DMS114 treated with DMSO at 0.1 percent for 48 hours (cell line): ENCODE measurements around the gene OTUB1.

ENCODE experiments used
- DNase-seq: peaks from one replicate; lab custom pipeline; 2025; ENCODE audit not compliant: unreplicated experiment; lab: John Stamatoyannopoulos, UW

OTUB1 gene

GRCh38 chr11:64004590-64004984 is 18.3 kb downstream of the OTUB1 start:
- no peak for DNase-seq

DNA sequence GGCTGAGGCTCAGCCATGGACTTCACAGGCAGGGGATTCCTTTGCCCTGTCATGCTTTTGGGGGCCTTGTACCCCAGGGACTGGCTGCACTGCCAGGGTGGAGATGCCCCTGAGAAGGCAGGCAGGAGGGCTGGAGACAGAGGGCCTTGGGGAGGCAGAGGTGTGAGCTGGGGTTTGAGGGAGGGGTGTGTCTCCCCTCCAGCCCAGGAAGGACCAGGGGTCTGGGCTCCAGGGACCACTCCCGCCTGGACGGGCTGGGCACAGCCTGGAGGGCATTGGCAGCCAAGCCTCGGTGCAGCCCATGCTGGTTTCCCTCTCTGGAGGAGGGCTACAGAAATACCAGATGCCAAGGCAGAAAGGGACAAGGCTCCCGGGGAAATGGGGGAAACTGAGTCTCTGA is 19.5 kb downstream of the OTUB1 start:
- DNase-seq, result no peak

GRCh38 chr11:64006398-64006797 is 20.2 kb downstream of the OTUB1 start:
- no peak for DNase-seq

- no peak for DNase-seq
Measured at GRCh38 chr11:64007160-64007628, 21.0 kb downstream of the OTUB1 start.

DNA sequence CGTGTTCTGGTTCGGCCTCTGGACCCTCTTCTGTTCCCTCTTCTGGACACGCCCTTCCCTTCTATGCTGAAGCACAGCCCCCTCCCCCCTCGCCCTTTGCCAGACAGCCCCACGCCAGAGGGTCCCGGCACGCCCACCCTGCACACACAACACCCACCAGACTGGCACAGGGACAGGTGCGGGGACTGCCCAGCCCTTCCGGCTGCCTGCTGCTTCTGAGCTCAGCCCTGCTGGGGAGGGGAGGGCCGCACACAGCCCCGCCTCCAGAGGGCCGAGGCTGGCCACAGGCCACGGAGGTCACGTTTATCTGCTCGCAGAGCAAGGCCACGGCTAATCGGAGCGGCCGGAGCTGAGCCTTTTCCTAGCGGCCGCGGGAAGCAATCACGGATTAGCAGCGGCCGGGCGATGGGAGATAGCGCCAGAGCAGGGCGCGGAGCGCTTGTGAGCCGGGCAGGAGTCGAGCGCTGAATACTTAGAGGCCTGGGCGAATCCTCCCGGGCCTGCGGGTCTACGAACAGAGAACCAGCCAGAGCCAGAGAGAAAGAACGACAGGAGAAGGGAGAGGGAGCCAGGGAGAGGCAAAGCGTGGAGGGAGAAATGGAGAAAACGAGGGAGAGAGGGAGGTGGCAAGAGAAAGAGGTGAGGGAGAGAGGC is 21.5 kb downstream of the OTUB1 start:
- DNase-seq, result no peak

DNA sequence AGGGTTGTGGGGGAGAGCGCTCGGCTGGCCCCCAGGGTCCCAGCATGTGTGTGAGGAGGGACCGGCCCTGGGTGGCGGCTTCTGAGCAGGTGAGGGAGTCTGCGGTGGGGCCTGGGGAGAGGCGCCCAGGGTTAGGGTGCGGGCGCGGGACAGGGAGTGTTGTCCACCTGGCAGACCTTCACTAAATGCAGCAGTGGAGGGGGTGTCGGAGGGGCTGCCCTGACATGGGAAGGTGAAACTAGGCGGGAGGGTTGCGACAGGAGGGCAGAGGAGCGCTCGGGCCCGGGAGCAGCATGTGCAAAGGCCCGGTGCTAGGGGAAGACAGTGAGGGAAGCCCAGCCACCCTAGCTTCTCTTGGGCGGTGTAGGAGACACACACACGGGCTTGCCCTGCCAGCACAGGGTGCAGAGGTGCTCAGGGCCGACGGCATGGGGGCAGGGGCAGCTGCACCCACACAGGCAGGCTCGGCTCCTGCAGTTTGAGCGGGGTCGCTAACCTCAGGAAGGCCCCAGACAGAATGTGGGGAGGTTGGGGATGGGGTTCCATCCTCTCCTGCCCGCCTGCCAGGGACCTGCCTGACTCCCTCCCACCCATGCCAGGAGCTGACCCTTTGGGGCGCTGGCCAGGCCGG is 22.2 kb downstream of the OTUB1 start:
- no peak for DNase-seq

GRCh38 chr11:64008914-64009633 is 22.8 kb downstream of the OTUB1 start:
- no peak for DNase-seq

- DNase-seq, result no peak
Measured at GRCh38 chr11:64009710-64010109, 23.5 kb downstream of the OTUB1 start.

DNA sequence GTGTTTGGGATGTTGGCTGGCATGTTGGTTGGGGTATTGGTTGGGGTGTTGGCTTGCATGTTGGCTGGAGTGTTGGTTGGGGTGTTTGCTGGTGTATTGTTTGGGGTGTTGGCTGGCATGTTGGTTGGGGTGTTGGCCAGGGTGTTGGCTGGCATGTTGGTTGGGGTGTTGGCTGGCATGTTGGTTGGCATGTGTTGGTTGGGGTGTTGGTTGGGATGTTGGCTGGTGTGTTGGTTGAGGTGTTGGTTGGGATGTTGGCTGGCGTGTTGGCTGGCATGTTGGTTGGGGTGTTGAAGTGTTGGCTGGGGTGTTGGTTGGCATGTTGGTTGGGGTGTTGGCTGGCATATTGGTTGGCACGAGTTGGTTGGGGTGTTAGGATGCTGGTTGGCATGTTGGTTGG is 24.5 kb downstream of the OTUB1 start:
- DNase-seq, result no peak

DNA sequence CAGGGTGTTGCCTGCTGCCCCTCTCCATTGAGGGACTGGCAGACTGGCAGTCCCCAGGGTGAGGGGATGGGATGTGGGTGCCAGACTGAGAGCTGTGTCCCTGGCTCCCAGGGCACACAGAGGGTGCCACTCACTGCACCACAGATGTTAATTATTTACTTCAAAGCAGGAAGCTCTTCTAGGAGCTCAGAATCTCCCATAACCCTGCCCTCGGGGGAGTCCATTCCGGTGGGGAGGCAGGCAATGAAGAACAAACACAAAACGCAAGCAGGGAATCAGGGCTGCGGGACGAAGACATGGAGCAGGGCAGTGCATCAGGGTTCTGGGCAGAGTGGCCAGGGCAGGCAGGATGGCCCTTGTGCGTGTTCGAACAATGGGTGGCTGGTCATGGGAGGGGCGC is 25.1 kb downstream of the OTUB1 start:
- DNase-seq, result no peak

DNA sequence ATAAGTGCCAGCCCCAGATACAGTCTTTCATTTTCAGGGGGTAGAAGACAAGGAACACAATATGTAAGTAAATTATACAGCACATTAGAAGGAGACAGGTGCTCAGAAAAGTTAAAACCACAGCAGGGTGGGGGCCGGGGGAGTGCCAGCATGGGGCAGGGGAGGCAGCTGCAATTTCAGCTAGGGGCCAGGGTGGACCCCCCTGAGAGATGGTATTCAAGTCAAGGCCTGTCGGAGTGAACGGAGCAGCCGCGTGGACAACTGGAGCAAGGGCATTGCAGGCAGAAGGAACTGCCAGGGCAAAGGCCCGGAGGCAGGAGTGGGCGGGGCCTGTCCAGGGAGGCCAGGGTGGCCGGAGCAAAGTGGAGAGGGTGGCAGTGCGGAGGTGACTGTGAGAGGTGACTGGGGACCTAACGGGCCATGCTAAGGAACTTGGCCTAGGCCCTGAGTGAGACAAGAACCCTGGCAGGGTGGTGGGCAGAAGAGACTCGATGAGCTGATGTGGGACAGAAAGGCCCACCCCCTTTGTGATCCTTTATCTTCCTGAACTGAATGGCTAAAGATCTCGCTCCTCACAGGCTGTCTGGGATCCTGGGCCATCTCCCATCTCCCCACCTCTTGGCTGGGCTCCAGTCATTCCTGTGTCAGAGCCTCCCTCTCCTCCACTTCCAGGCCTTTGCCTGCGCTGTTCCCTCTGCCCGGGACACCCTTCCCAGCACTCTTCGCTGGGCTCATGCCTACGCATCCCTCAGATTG is 27.1 kb downstream of the OTUB1 start:
- DNase-seq, result no peak

GRCh38 chr11:64014356-64014755 is 28.1 kb downstream of the OTUB1 start:
- no peak for DNase-seq

GRCh38 chr11:64015510-64015909 is 29.3 kb downstream of the OTUB1 start:
- no peak for DNase-seq

DNA sequence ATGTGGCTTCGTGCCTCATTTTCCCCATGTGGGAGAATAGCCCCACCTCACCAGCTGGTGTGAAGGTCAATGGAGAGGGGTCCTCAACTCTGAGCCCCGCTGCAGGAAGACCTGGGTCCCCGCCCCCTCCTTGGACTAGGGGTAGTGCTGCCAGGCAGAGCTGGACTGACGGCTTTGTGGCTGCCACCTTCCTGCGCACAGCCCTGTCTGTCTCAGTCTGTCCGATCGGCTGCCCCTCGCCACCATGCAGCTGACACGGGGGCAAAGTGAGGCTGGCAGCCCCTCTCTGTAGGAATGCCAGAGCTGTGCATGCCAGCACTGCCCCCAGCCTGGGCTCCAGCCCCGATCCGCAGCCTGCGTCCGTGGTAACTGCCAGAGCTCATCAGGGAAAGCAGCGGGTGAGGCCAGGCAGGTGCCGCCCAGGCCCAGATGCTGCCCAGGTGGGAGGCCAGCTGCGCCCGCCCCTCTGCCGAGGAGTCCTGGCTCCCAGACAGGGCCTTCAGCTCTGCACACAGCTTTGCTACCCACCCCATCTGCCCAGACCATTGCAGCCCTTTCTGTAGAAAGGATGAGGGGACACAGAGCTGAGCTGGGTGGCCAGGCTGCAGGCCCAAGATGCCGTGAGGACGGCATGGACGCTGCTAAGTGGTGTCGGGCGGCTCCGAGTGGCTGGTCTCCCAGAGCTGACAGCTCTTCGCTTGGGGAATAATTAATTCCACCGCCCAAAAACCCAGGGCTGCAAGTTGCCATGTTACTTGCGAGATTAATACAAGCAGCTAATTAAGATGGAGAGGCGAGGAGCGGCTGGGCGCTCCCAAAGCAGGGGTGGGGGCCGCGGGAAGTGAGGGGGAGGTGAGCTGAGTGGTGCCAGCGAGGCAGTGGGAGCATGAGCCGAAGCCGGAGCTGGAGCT is 30.0 kb downstream of the OTUB1 start:
- DNase-seq, result no peak

GRCh38 chr11:64017945-64018224 is 31.6 kb downstream of the OTUB1 start:
- DNase-seq, result no peak

DNA sequence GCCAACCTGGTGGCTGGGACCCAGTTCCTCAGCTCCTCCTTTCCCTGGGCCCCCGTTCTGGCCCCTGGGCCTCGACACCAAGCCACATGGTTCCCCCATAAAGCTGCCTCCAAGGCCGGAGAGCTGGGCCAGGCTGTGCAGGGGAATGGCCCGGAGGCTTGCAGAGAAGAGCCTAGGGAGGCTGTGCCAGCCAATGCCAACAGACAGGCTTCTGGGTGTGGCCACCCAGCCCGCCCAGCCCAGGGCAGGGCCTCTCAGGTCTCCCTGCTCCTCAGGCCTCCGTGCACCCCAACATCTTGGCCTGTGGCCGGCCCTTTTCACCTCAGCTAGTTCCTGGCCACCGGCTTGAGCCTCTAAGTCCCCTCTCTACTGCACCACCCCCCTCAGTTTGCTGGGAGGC is 32.1 kb downstream of the OTUB1 start:
- no peak for DNase-seq

DNA sequence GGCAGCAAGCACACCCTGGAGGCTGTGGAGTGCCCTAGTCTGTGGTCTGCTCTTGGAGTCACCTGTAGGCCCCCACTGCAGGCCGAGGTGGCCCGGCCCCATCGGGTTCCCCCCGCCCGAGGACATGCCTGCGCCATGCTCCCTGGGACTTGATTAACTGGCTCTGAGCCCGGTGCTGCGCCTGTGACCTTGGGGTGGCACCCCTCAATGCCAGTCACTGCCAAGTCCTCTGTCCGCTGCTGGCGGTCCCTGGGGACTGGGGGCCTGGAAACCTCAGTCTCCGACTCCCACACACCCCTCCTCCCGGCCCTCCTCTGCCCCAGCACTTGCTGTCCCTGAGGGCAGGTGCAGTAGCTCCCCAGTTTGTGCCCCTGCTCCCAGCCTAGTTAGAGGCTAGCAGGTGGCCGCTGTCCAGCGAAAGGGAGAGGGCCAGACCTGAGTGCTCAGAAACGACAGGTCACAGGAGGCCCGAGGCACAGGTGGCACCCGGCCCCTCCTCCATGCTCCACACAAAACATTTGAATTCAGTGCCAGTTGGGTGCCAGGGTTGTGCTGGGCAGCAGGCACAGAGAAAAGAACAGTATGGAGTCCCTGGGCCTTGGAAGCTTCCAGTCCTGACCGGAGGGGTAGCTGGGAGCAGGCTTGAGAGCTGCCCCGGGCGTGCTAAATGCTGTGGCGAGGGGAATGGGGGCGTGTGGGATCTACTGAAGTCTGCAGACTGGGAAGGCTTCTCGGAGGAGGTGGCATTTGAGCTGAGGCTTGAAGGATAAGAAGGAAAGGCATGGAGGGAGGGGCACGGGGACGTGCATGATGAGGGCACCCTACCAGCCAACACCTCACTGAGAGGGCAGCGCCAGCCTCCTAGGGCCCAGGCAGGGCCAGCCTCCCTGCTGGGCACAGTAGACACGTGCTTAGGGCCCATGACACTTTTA is 33.1 kb downstream of the OTUB1 start:
- DNase-seq, result no peak

DNA sequence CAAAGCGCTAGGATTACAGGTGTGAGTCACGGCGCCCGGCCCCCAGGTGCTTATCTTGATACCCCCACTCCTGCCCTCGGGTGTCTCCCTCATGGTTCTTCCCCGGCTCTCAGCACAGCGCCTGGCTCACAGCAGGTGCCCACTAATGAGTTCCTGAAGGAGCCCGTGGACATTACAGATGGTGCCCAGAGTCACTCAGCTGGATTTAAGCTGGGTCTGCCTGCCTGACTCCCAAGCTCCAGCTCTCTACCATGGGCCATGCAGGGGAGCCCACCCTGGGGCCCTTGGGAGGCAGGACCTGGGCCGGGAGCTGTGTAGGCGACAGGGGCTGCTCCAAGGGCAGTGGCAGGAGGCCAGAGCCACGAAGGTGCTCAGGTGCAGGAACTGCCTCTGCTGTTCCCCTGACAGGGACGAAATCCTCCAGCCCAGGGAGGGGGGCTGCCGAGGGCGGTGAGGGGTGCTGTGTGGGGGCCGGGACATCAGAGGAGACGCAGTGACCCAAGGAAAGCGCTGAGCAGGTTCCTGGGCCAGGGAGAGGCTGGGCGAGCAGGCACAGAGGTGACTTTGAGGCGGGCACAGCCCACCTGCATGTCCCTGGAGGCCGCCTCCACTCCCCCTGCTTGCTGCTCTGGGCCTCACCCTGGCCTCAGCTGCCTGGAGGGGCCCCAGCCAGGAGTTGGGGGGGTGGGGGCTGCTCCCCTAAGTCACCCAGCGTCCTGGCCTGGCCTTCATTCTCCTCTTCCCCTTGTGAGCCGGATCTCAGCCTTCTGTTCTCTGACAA is 34.9 kb downstream of the OTUB1 start:
- no peak for DNase-seq

- no peak for DNase-seq
Measured at GRCh38 chr11:64021757-64022093, 35.5 kb downstream of the OTUB1 start.
